ENCODE data around the gene FAM53C. TPM values are rescaled to one million over a fixed set of nuclear protein-coding genes. Genes with fewer than 3 reads are reported as not detected.

Gene FAM53C
- total RNA-seq, 1 experiment from 2014 or later = 25.4 TPM

GRCh38 chr5:138391859-138392386, 53.9 kb downstream of the FAM53C start:
- no peak for DNase-seq (ENCODE audit: low spot score)

Other genes starting within 250 kb of the FAM53C start
- gene NME5, start 198.8 kb upstream of the FAM53C start, total RNA-seq (2014; rRNA removed; shearing (Covaris generic)) = 1.8 and 2.6 TPM in 2 replicates
- 63.6 and 91.5 TPM in 2 replicates for gene BRD8, start 159.6 kb upstream of the FAM53C start, total RNA-seq (2014; rRNA removed; shearing (Covaris generic))
- gene KIF20A, start 159.2 kb upstream of the FAM53C start, total RNA-seq (2014; rRNA removed; shearing (Covaris generic)) = 105 and 109 TPM in 2 replicates
- 69.5 and 72.6 TPM in 2 replicates for gene CDC23, start 124.9 kb upstream of the FAM53C start, total RNA-seq (2014; rRNA removed; shearing (Covaris generic))
- gene GFRA3, start 63.6 kb upstream of the FAM53C start, total RNA-seq (2014; rRNA removed; shearing (Covaris generic)) = not detected in 2 replicates
- gene CDC25C, start 6.5 kb upstream of the FAM53C start, total RNA-seq (2014; rRNA removed; shearing (Covaris generic)) = 24.8 and 25.4 TPM in 2 replicates
- 45.5 and 50.5 TPM in 2 replicates for gene KDM3B, start 14.4 kb downstream of the FAM53C start, total RNA-seq (2014; rRNA removed; shearing (Covaris generic))
- 37.7 and 43.5 TPM in 2 replicates for gene REEP2, start 100.8 kb downstream of the FAM53C start, total RNA-seq (2014; rRNA removed; shearing (Covaris generic))
- 2.6 and 4.3 TPM in 2 replicates for gene EGR1, start 127.2 kb downstream of the FAM53C start, total RNA-seq (2014; rRNA removed; shearing (Covaris generic))
- gene ETF1, start 205.0 kb downstream of the FAM53C start, total RNA-seq (2014; rRNA removed; shearing (Covaris generic)) = 165 and 172 TPM in 2 replicates
- gene HSPA9, start 237.1 kb downstream of the FAM53C start, total RNA-seq (2014; rRNA removed; shearing (Covaris generic)) = 605 and 654 TPM in 2 replicates